NCI-H2171 (cell line): Measurements from ENCODE around the gene SMCHD1.
"Not testable (repeated sequence)": the region's sequence is repeated elsewhere in the genome, so short reads cannot be mapped to it uniquely, and the experiment has no call there.

ENCODE experiments used
- DNase-seq: peaks from one replicate; lab custom pipeline; 2025; lab: John Stamatoyannopoulos, UW

The SMCHD1 gene

DNA sequence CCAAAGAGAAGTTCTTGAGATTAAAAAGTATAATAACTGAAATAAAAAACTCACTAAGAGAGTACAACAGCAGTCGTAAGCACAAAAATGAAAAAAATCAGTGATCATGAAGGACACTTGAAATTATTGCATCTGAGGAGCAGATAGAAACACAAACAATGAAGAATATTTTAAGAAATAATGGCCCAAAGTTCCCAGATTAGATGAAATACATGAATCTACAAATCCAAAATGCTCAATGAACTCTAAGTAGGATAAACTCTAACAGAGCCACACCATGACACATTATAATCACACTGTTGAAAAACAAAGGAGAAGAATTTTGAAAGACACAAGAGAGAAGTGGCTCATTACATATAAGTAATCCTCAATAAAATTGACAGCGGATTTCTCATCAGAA is 159.4 kb downstream of the SMCHD1 start:
- no peak for DNase-seq

DNA sequence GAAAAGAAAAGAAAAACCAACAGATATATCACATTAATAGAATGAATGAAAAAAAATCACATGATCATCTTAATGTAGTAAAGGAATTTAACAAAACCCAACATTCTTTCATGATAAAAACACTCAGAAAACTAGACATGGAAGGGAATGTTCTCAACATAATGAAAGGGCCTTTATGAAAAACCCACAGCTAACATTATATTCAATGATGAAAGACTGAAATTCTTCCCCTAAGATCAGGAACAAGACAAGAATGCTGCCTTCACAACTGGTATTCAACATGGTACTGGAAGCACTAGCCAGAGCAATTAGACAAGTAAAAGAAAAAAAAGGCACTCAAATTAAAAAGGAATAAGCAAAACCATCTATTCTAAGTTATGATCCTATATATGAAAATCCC is 162.8 kb downstream of the SMCHD1 start:
- no peak for DNase-seq

DNA sequence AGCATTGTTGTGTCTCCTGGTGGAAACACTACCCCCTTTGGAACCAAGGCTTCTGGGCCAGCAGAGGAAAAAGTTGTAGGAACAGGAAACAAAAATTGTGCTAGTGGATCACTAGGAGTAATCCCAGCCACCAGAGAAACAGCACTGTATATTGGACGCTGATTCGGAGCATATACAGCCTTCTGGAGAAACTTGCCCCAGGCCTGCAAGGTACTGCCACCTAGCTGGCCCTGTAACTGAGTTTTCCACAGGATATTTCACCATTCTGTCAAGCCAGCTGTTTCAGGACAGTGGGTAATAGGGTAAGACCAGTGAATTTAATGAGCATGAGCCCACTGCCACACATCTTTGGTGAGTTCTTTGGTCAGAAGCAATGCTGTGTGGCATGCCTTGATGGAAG is 166.2 kb downstream of the SMCHD1 start:
- no peak for DNase-seq

DNA sequence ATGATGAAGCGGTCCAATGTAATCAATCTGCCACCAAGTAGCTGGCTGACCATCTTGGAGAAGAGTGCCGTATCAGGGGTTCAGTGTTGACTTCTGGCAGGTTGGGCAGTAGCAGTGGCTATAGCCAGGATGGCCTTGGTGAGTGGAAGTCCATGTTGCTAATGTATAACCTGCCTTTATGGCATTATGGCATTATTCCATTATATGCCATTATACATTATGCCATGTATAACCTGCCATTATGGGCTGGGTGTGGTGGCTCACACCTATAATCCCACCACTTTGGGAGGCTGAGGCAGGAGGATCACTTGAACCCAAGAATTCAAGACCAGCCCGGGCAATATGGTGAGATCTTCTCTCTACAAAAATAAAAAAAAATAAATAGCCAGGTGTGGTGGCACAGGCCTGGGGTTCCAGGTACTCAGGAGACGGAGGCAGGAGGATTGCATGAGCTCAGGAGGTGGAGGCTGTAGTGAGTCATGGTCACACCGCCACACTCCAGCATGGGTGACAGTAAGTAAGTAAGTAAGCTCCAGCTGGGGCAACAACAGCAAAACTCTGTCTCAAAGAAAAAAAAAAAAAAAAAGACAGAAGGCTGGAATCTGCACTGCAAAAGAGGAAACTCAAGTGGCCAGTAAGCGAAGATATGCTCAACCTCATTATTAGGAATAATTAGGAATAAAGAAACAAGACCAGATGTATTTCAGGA is 166.8 kb downstream of the SMCHD1 start:
- no peak for DNase-seq

DNA sequence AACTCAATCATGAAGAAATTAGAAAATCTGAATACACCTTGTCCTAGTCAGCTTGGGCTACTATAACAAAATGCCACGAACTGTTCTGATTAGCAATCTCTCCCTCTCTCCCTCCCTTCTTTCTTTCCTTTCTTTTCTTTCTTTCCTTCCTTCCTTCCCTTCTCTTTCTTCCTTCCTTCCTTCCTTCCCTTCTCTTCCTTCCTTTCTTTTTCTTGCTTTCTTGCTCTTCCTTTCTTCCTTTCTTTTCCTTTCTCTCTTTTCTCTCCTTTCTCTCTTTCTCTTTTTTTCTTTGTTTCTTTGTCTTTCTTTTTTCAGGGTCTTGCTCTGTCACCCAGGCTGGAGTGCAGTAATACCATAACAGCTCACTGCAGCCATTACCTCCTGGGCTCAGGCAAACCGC is 167.7 kb downstream of the SMCHD1 start:
- no peak for DNase-seq

DNA sequence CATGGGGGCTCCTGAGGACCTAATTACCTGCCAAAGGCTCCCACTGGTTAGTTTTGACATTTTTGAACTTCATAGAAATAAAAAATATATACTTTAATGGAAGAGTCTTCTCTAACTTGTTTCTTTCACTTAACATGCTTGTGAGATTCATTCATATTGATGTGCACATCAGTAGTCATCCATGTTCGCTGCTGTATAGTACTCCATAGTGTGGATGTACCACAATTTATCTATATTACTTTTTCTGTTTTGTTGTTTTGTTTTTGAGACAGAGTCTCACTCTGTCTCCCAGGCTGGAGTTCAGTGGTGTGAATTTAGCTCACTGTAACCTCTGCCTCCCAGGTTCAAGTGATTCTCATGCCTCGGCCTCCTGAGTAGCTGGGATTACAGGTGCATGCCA is 168.4 kb downstream of the SMCHD1 start:
- DNase-seq, result no peak

DNA sequence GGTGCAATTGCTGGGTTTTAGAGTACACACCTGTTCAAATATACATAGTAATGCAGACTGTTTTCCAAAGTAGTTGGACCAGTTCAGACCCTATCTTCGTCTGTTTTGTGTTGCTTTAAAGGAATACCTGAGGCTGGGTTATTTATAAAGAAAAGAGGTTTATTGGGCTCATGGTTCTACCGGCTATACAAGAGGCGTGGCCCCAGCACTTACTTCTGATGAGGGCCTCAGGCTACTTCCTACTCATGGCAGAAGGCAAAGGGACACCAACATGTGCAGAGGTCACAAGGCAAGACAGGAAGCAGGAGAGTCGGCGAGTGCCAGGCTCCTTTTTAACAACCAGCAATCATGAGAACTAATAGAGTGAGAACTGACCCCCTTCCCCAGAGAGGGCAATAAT is 169.3 kb downstream of the SMCHD1 start:
- DNase-seq, result no peak

DNA sequence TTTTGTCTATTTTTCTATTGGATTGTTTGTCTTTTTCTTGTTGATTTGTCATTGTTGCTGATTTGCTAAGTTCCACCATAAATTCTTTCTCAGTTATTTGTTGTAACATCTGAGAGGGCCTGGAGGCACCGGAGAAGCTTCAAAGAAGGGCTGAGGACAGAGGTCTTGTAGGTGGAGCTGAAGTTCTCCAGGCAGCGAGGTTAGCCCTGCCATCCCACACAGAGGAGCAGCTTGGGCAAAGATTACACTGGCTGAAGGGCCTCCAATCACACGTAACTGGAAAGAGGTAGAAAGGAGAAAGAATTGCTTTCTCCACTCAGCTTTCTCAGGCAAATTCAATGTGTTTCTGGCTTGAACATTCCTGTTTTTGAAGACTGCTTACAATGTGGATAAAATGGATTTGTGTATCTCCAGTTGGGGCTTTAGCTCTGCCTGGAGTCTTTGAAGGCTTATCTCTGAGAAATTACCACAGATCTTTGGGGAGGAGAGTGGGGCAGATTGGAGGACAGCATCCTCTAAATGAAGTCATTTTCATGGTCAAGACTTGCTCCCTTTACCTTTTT is 170.2 kb downstream of the SMCHD1 start:
- DNase-seq, result no peak

DNA sequence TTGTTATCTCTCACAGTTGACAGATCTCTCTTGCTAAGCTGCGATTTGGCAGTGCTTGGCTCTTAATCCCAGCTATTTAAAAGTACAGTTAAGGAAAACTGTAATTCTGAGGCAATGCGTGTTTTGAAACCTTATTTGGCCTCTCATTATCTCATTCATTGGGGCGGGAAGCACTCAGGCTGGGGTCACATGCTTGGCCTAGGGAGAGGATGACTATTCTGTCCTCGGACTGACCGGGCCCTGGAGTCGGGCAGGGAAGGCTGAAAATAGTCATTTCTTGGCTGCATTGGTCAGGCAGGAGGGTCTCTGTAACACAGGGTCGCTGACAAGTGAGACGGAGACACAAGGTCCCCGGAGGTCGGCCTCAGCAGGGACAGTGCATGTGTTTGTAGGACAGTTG is 171.1 kb downstream of the SMCHD1 start:
- no peak for DNase-seq

DNA sequence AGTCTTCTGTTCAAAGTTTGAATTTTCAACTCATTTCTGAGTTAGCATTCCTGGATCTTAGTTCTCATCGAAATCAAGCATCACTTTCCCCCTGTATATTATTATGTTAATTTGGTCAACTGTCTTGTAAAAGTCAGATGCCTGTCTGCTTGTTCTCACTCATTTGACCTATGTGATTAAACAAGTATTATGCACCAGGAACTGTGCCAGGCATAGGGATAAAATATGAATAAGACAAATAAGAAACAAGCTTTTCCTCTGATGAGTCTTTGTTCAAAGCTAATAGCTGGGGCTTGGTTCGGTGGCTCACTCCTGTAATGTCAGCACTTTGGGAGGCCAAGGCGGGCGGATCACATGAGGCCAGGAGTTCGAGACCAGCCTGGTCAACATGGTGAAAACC is 171.5 kb downstream of the SMCHD1 start:
- DNase-seq, result no peak

DNA sequence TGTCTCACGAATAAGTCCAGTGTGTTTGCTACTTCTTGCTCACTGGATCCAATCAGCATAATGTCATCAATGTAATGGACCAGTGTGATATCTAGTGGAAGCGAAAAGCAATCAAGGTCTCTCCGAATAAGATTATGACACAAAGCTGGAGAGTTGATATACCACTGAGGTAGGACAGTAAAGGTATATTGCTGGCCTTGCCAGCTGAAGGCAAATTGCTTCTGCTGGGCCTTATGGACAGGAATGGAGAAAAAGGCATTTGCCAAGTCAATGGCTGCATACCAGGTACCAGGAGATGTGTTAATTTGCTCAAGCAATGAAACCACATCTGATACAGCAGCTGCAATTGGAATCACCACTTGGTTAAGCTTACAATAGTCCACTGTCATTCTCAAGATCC is 180.6 kb downstream of the SMCHD1 start:
- DNase-seq, result not testable (repeated sequence)

DNA sequence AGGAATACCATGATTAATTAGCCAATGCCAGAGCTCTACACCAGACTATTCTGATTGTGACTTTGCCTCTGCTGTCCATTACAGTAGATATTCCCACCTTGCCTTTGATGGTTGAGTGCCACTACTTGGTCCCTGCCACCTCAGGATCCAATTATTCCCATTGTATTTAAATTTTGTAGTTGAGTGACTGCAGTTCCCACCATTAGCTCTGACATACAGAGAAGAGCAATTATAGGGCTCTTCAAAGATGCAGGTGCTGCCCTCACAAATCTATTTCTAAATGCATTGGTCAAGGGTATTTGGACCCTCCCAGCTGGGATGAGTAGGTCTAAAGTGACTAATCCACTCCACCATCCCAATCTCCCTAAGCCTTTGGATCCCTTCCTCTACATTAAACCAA is 181.8 kb downstream of the SMCHD1 start:
- not testable (repeated sequence) for DNase-seq

DNA sequence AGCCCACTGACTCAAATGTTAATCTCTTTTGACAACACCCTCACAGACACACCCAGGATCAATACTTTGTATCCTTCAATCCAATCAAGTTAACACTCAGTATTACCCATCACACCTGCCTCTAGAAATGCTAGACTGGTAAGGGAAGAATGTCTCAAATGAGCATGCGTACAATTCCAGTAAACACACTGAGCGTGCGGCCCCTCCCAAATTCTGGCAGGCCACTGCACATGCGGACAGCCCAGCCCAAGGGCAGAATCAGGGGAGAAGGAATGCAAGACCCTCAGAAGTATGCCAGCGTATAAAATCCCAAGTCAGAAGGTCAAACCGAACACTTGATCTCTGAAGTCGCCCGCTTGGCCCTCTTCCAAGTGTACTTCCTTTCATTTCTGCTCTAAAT is 183.7 kb downstream of the SMCHD1 start:
- DNase-seq, result no peak

DNA sequence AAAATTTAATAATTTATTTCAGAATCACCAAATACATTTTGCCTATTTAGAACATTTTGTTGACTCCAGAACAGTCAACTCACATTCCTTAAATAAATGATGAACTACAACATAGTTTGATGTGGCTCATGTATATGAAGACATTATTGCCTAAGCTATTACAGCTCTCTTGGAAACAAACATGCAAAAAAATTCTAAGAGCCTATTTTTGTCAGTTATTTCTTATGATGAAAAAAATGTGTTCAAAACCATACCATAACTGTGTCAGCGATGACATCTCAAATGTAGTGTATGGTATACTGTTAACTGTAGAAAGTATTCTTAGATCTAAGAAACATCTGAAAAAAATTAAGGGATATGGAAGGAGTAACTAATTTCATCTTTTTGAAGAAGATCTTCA is 185.0 kb downstream of the SMCHD1 start:
- DNase-seq, result no peak

DNA sequence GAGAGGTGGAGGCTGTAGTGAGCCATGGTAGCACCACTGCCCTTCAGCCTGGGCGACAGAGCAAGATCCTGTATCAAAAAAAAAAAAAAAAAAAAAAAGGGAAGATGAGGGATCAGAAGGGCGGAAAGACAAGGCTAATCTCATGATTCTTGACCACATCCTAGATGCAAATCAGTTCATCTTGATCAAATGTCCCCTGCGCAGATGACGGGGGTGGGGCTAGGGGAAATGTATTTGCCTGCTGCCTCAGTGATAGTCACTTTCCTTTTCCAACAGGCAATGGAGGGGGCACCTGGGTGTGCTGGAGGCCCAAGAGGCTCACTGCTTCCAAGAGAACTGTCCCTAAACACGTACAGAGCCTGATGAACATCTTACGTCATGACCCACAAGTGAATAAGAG is 187.6 kb downstream of the SMCHD1 start:
- DNase-seq, result no peak

DNA sequence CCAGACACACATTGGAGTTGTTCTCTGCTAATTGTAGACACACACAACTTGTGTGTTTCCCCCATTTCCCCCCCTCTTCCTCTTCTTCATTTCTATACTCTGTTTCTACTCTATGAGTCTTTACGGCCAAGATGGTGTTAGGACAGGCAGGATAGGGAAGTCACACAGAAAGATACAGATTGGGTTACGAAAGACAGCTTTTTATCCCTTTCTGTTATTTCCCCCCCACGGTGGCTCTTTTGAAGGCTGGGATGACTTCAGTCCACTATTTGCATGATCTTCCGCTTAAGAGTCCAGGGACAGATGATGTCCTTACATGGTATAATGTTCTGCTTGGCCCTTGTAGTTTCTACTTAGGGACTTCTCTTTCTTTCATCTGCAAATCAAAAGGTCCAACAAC is 189.6 kb downstream of the SMCHD1 start:
- no peak for DNase-seq

DNA sequence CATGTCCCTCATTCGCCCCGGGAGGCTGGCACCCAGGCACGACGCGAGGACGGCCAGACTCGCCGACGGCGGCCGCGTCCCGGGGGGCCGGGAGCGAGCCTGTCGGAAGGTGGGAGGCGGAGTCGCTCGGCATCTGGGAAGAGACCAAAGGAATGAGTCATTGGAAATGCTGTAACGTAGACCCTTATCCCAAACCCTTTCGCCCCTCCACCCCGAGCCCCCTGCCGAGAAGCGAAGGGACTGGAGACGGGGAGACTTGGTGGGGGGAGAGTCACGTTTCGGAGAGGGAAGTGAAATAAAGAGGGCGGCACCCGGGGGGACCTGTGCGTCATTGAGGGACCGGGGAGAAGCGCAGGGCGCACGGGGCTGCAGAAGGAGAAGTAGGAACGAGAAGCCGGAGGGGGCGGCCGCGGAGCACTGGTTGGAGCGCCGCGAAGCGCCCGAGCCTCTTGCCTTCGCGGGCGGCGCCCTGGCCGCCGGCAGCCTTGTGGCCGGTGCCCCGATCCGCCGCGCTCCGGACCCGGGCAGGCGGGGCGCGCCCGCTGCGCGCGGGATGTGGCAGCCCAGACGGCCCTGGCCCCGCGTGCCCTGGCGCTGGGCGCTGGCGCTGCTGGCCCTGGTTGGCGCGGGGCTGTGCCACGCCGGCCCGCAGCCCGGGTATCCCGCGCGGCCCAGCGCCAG is 191.2 kb downstream of the SMCHD1 start, which contains the start of gene EMILIN2:
EMILIN2 (plus strand) TSS at position 371 of the 681 bp plus-strand sequence; CDS start at position 554, 183 bp downstream.
- DNase-seq, result no peak

DNA sequence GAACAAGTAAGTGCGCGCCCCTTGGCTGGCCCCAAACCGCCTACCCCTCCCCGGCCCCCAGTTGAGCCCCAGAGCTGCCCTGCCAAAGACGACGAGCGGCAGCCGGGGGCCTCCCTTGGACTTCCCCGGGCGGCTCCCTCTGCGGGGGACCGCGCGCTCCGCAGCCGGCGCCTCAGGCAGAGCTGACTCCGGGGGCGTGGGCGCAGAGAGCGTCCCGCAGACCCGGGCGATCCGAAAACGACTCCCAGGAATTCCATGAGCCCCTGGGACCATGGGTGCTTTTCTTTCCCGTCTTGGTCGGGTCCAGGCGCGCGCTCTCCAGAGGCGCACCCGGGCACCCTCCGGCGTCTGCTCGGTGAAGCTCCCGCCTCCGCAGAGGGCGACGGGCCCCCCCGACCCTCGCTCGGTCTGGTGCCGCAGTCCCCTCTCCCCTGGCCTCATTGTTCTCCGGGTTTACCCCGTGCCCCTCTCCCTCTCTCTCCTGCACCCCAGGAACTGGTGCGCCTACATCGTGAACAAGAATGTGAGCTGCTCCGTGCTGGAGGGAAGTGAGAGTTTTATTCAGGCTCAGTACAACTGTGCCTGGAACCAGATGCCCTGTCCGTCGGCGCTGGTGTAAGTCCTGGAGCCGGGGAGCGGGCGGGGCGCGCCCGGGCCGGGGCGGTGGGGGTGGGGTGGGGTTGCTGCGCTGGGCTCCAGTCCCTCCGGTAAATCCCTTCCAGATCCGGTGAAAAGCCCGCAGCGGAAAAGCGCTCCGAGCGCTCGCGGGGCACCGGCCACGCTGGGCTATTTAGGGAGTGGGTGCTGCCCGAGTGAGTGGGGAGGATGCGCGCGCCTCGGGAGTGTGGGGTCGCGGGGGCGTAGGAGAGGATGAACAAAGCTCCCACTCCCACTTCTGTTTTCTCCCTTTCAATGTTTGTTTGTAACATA is 192.1 kb downstream of the SMCHD1 start:
- no peak for DNase-seq

DNA sequence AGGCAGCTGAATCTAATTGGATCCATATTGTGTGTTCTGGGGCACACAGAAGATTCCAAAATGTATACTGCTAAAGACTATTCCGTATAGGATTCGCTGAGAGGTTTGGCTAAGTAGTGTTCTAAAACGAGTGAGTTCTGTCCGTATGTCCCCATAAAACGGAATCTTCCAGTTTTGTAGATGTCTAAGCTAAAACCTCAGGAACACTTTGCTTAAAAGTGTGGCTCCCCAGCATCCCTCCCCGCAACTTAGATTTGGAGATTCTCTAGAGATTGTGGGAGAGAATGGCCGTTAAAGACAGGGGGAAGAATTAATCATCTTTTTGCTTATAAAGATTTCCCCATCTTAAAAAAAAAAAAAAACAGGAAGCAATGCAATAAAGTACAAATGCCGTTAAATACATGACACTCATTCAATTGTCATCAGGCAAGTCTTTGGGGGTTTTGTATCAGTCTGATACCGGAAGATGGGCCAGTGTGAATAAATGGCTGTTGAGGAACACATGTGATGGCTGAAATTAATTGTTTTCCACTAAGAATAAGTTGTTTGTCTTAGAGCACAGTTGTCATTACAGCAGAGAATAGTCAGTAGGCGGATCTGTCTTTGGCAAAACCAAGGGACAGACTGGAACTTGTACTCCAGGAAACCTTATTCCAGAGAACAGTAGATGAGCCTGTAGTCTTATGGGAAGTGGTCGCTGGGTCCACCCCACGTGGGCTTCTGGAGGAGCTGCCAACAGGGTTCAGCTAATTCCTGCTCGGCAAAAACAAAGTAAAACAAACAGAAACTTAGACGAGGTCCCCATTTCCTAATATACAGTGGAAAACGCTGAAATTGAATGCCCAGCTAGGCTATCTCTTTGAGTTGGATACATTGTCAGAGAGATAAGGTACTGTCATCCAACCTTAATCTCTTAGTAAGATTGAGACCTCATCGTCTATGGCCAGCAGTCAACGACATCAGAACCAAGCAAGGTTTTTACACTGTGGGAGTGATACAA is 193.0 kb downstream of the SMCHD1 start:
- no peak for DNase-seq

DNA sequence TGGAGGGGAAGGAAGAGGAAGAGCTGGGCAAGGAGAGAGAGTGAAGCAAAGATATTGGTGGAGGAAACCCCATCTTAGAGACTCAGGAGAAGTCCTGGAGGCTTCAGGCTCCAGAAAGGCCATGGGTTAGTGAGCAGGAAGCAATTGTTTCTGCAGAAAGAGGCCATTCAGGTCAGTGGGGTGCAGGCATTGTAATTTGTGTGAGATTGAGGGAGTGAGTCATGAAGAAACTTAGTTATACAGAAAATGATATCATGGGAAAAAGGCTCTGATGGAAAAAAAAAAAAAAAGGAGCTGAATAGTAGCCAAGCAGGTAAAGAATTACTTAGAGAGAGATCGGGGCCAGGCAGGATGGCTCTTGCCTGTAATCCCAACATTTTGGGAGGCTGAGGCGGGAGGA is 195.3 kb downstream of the SMCHD1 start:
- no peak for DNase-seq

DNA sequence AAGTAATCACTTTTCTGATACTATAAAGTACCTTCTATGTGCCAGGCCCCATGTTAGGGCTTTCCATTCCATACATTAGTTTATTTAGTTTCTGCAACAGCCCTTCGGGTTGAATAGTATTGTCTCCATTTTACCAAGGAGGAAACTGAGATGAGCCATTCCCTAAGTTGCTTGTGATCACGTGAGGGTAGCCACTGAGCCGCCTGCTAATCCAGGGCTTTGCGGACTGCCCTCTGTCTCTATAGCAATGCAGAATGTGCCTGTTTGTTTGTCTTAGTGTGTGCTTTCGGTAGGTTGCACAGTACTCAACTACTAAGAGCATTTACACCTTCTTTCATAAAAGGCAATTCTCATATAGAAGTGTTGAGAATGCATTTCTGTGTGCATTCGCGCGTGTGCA is 196.2 kb downstream of the SMCHD1 start:
- no peak for DNase-seq
